HG03103 (cell line): ENCODE measurements around the gene PDE4D.
"Not testable (repeated sequence)": the region's sequence is repeated elsewhere in the genome, so short reads cannot be mapped to it uniquely, and the experiment has no call there.

Experiments used
- ATAC-seq: cut with Tn5 transposase; IDR thresholded peaks from one replicate; pipeline ENCODE4 v1.9.1; 2021; ENCODE audit warnings: low read depth; ENCODE audit not compliant: unreplicated experiment

The PDE4D gene

DNA sequence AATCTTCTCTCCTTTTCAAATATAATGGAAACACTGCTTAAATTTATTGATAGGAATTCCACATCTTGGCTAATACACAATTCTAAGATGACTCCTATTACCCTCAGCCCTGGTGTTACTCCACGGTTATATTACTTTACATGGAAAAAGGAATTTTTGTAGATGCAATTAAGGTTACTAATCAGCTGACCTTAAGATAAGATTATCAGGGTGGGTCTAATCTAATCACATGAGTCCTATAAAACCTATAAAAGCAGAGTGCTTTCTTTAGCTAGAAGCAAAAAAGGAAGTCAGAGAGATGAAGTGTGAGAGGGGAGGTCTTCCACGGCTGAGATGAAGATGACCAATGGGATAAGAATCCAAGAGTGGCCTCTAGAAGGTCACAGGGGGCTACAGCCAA is 268.6 kb downstream of the PDE4D start:
- ATAC-seq = no peak

DNA sequence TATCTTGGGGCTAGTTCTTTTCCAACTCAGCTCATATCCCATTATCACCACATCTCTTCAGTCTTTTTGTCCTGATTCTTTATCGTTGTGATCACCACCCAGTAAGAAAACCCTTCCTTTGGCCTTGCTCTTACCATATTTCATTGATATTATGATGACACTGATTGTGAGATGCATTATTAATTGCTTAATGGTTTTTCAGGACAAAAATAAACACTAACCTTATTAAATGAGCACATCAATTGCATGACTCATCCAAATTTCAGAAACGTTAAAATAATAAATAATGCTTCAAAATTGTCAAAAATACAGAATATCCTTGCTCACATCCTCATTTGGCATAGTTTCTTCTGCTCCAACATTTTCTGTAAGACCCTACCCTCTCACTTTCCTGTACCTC is 270.7 kb downstream of the PDE4D start:
- no peak for ATAC-seq

DNA sequence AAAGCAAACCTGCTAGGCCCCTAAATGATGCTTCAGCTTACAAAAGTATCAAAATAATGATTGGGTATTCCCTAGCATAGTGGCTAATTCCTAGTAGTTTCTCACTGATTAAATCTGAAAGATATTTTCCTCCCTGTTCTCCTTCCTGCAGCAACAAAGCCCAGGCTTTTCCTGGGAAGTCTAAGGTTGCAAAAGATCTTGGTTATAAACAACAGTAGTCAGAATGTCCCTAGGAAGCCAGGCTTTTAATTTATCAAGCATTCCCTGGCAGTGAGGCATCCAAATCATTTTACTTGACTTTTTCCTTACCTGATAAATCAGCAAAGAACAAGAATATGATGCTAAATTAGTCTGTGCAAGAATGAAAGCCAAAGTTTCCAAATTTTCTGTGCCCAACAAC is 272.0 kb downstream of the PDE4D start:
- no peak for ATAC-seq

DNA sequence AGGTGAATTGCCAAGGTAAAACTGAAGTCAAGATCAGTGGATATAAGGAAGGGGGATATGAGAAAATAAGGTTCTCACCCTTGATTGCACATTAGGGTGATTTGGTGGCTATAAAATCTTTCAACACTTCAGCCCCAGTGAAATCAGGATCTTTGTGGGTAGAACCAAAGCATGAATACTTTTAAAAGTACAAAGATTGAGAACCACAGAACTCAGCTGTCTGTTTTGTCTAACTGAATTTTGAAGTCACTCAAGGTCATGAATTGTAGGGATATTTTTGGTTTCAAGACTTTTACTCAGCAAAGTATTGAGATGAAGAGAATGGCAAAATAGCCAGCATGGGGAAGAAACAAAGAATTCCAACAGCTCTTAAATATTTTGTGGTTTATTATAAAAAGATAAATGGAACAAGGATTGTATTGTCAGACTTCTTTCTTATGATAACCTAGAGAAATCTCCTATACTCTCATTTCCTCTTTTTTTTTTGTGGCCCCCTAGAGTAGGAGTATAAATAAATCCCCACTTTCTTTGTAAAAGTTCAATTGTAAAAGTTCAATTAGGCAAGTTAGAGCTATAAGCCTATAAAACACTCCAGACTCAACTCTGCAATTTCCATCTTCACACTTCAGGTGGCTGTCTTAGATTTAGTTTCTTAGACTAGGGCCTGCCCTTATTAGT is 272.9 kb downstream of the PDE4D start:
- ATAC-seq = no peak

DNA sequence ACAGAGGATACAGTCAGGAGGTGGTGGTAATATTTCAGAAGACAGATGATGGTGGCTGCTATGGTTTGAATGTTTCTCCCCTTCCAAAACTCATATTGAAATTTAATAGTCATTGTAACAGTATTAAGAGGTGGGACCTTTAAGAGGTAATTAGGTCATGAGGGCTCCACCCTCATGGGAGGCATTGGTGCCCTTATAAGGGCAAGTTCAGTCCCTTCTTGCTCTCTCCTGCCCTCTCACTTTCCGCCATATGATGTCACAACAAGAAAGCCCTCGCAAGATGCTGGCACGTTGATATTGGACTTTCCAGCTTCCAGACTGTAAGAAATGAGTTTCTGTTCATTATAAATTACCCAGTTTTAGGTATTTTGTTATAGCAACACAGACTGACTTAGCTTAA is 274.9 kb downstream of the PDE4D start:
- ATAC-seq = no peak

DNA sequence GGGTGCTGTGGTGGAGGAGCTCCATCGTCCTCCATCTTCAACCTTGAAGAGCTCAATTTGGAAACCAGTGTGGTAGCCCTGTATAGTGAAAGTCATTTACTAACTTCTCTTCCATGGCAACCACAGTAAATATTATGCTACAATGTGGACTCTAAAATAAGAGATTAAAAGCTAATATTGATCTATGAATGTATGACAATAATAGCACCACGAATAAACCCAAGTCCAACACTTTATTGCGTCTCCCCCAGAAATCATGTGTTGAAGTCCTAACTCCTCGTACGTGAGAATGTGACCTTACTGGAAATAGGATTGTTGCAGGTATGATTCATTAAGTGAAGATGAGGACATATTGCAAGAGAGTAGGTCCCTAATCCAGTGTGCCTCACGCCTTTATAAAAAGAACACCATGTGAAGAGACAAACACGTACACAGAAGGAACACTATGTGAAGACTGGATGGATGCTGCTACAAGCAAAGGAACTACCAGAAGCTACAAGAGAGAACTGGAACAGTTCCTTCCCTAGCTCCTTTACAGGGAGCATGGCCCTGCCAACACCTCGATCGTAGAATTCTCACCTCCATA is 276.2 kb downstream of the PDE4D start:
- ATAC-seq = no peak

DNA sequence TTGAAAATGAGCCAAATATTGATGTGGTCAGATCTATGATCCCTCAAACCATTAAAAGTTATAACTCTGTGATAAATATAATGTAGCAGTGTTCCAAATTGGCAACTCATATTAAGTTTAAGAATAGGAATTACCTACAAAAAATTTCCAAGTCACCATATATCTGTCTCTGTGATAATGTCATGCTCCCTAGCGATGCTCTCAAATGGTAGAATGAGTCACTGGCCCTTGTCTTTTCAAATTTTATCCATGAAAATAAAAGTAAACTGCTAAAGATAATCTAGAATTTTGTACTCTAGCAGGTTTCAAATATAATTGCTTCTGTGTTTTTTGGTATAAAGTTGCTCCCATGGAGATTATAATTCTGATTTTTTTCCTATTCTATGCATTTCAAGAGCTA is 277.1 kb downstream of the PDE4D start:
- ATAC-seq = no peak

DNA sequence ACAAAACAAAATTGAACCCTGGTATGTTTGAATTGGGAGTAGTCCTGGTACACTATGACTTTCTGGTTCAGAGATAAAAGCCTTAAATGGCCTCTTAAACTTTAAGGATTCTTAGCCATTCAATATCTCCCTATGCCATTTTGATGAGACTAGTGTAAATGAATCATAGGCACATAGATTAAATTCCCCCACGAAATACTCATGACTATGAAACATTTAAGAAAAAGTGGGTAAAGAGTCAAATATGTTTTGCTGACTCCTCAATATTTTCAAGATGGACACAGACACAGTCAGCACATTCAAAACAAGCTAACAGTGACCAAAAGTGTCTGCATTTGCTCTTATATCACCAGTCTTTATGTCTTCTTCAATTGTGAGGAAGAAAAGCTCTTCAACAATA is 278.3 kb downstream of the PDE4D start:
- no peak for ATAC-seq

DNA sequence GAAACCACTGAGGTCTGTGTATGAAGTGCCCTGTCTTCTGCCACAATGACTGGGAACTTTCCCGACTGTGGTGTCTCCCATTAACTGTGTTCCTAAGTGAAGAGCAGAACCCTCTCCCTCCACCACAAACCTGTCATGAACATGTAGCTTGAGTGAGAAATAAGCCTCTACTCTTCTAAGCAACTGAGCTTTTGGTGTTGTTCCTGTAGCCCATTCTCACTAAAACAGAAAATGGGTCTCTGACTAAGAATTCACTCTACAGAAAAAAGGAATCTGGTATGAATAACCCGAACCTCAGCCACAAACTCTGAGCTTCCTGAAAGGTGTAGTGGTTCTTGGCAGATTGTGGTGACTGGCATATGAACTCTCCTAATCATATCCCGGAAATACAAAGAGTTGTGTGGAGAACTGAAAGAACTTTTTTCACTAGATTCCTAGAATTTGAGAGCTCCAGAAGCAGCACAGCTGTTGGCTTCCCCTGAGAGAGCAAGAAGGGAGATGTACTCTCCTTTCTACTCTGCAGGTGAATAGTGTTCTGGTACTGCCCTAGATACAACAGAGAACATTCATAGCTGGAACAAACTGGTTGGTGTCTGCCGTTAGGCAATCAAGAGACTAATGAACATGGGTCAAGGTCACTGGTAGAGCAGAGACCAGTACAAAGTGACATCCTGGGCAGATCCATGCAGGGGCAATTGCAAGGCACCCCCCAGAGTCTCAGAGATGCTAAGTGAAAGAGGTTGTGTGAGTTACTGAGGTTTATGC is 283.8 kb downstream of the PDE4D start:
- ATAC-seq = no peak

DNA sequence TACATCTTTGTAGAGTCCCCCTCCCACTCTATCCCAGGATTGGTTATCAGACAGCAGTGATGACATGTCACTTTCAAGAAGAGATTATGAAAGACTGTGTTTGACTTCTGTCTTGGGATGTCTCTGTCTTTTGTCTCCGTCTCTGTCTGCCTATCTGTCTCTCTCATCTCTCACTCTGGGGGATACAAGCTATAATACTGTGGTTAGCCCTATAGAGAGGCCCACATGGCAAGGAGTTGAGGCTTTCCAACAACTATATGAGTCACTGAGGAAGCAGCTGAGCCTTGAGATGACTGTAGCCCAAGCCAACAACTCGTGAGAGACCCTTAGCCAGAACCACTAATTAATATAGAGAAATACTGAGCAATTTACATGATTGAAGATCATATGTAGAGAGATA is 284.8 kb downstream of the PDE4D start:
- ATAC-seq = peak; percentile 81

DNA sequence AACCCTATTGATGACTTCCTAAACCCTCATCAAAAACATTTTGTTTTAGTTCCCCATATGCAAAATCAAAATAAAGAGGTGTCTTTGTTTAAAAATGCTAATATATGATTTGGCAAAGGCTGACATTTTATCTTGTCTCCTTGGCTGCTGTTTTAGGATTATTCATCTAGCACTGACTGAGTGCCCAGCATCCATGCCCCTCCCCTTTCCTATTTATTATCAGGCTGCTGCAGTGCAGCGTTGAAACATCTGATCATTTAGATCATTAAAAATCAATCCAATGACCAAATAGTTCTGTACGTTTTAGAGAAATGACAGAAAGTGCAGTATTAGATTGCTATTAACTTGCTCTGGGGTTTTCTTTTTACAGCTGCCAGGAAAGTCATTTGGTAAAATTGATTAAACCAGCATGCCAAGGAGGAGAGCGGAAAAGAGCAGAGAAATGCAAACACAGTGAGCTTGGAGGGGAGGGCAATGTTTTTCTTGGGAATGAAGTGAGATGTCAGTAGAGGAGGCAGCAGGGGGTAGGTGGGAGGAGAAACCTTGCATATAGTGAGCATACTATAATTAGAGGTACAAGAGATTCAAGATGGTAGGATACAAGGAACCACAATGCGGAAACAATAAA is 286.3 kb downstream of the PDE4D start:
- no peak for ATAC-seq

DNA sequence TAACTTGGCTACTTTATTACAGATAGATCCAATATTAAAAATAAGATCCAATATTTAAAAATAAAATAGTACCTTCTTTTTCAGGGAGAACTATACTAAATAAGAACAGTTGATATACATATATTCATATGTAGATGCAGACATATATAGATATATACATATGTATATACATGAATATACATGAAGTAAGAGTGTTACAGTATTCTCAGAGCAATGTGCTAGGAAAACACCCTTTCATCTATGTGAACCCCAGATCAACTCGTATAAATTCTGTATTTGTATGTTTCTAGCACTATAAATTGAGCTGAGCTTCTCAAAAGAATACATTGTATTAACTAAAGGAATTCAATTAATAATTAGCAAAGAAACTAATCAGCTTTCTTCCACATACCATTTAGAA is 287.6 kb downstream of the PDE4D start:
- no peak for ATAC-seq

DNA sequence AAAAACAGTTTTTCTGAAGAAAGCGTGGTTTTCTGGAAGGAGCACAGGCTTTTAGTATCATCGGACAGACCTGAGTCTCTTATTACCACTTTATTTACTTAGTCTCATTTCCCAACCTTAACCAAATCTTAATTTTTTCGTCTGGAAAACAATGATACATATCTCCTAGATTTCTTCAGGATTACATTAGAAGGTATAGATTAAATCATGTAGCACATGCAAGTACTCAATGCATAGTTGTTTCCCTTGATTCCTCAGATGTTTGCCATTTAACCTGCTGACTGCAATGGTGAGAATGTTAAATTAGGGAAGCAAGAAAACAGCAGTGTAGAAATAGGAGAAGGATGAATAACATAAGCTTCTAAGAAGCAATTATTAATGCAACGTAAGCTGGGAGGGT is 289.4 kb downstream of the PDE4D start:
- ATAC-seq = no peak

DNA sequence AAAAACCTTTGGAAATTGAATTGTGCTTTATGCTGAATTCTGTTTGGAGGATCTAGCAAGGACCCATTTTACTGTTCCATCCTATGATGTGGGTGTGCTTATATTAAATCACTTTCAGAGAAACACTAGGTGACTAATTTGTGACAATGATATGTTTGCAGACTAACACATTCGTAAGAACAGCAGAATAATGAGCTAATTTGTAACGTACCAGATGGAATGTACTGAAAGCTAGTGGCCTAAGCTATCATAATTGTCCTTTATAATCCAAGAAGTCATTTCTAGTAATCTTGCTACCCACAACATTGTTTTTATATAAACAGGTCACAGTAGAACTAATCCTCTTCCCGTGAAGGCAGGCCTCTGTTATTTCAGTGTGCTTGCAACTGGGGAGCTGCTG is 292.5 kb downstream of the PDE4D start:
- ATAC-seq = no peak

DNA sequence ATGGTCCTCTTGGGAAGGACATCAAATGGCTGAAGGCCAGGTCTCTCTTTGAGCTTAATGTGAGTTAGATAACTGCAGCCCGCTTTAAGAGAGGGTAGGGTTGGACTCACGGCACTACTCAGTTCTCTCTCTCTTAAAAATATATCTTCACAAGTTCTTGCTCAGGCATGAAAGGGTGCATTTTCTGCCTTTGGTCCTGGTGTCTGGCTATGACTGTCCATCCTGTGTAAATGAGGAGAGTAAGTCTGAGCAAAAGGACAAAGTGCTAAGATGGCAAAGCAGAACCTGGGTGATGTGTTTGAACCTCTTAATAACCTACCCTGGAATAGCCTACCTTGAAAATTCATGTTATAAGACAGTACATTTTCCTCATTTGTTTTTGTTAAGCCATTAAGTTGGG is 293.4 kb downstream of the PDE4D start:
- no peak for ATAC-seq

DNA sequence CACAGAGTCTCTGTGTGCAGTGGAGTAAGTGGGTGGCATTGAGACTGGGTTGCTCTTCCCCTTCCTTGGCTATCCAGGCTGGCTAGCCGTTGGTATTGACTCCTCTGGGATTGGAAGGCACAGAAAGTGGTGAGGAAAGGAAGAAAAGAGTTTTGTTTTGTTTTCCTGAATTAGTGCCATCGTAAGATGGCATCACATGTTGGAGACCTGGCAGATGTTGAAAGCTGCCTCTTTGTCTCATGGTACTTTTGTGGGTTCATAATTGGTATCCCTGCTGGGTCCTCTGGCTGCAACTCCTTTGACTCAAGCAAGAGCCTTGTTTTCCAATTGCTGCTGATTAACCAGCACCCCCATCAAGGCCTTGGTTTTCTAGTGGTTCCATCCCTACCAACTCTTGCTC is 293.8 kb downstream of the PDE4D start:
- ATAC-seq = no peak

DNA sequence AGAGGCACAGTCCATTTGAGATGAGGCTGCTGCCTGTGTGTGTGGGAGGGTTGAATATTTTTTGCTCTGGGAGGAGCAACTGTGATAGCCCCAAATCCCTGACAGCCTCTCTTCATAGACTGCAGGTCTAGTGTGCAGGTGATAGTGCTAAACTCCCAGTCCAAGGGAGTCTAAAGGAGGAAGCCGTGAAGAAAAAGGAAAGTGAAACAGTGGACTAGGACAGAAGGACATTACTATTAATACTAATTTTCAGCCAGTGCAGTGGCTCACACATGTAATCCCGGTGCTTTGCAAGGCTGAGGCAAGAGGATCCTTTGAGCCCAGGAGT is 295.0 kb downstream of the PDE4D start:
- peak; percentile 53 for ATAC-seq

DNA sequence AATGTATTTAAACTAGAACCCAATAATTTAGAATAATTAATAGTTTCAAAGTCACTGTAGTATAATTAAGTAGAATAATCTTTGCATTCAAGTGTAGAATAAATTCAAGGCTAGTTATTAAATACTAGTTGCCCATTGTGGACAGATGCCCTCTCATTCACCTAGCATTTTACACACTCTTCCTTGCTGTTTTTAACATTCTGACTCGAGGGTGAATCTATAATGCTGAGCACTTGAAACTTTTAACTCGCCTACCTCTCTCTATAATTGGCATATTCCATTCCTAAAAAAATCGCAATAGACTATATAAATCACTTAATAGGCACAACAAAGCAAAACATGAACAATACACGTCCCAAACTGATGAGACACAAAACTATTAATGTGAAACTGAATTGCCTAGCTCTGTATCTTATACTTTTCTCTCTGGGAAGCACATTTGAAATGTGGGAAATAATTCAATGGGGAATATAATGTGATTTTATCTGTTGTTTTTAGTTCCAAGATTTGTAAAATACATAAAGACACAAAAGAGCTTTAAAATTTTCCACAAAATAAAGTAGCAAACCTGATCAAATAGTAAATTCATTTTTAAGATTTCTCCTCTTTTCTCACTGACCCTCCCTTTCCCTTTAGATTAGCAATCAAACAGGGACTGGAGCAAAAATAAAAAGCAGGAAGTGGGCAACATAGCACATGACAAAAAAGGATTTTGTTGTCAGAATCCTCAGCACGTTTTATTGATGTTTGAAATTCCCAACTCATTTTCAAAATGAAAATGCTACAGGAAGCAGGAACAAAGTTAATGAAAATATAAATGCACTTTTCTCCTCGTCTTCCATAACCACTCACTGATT is 295.6 kb downstream of the PDE4D start:
- no peak for ATAC-seq

DNA sequence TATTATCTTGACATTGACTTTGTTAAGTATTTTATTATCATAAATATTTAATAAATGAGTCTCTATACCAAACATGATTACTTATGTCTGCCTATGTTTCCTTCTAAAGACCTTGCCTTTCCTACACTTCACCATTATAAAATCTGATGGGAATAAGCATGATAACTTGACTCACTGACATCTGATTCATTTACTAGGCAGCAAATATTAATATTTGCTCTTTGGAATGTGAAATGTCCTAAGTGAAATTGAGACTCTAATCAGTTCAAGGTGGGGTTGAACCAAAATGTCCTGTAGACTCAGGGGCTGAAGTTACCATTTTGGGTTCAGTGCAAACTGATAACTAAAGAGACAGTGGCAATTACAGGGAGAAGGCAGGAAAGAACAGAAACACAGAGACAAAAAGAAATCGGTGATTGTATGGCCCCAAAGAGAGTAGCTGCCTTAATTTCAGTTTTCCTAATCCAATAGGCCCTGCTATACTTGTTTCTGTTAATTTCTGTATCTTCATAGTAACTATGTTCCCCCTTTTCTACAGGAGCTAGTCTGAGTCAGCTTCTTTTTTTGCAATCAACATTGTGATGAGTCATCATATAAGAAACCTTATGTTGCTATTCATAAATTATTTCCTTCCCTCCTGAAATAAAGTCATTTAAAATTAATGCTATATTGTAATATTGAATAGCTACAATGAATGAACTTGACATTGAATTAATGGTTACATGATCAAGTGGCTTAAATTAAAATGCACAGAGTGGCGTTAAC is 296.8 kb downstream of the PDE4D start:
- no peak for ATAC-seq

DNA sequence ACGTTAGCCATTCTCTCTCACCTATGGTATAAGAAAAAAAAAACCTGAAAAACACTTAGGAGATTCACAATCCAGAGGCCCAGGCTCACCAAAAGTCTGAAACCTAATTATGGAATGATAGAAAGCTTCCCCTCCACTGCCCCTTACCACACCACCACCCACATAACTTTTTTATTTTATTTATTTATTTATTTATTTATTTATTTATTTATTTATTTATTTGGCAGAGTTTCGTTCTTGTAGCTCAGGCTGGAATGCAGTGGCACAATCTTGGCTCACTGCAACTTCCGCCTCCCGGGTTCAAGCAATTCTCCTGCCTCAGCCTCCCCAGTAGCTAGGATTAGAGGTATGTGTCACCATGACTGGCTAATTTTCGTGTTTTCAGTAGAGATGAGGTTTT is 299.4 kb downstream of the PDE4D start:
- ATAC-seq = not testable (repeated sequence)
